Thyroid gland (tissue), 4 donors: ENCODE results near the gene KRTAP16-1.

Experiments used
- CTCF ChIP-seq, 6 experiments: fragments of 200-600 bp in 3 of 6; fragments of 450-650 bp in 3 of 6; sonication (generic) in 3 of 6; IDR thresholded peaks; one replicate each; pipeline ENCODE4 v1.5.1; 2016 to 2019; ENCODE audit warnings: antibody characterized with exemption in 6 of 6, mild to moderate bottlenecking in 2 of 6, inconsistent platforms in 1 of 6, moderate library complexity in 1 of 6
- POLR2A ChIP-seq, 2 donors: fragments of 450-650 bp; IDR thresholded peaks; one replicate each; pipeline ENCODE4 v1.6.1; 2017; ENCODE audit warnings: antibody characterized with exemption in 2 of 2, mild to moderate bottlenecking in 2 of 2, moderate library complexity in 1 of 2

GRCh38 chr17:41322094-41322902 is 13.2 kb upstream of the KRTAP16-1 start:
- TF ChIP-seq POLR2A (IDR thresholded peaks at IDR 0.05) (no peak), CTCF (IDR thresholded peaks at IDR 0.05) (peak; percentile 66 to 84 (median 74))
